ENCODE data around the gene CKAP2L.

GRCh38 chr2:112807233-112807807 is 42.9 kb upstream of the CKAP2L start:
- TF ChIP-seq CTCF (IDR thresholded peaks at IDR 0.05; ENCODE audit: low read depth, low read length, missing input control) (no peak), GABPA (IDR thresholded peaks at IDR 0.05 in 1 of 2, conservative IDR thresholded peaks at IDR 0.05 in 1 of 2) (no peak), RAD21 (IDR thresholded peaks at IDR 0.05) (no peak), EGR1 (IDR thresholded peaks at IDR 0.05; ENCODE audit: low read depth in 2 of 2) (no peak), MAX (IDR thresholded peaks at IDR 0.05) (no peak)

All from liver (tissue), 3 donors.